SK-N-SH (cell line): Measurements from ENCODE around the gene CD6. TPM values are rescaled to one million over a fixed set of nuclear protein-coding genes. Genes with fewer than 3 reads are reported as not detected.

Experiments
- CTCF ChIA-PET: fragments of 300-600, 350-600 bp; formaldehyde crosslinking; extraction: SDS; loops from one replicate; lab custom pipeline; 2021; lab: Yijun Ruan, JAX
- POLR2A ChIA-PET: fragments of 350-600 bp; sonication (Branson Sonifier 250); formaldehyde crosslinking; extraction: SDS; loops from one replicate; lab custom pipeline; 2020; ENCODE audit warnings: antibody characterized with exemption, inconsistent platforms; lab: Yijun Ruan, JAX
- DNase-seq: peaks from one replicate; pipeline ENCODE4 v3.0.0; 2012
- H2AFZ ChIP-seq: fragments of 200-600 bp; sonication (generic); 2 replicates; pipeline ENCODE4 v1.8.1; 2016; ENCODE audit warnings: antibody characterized with exemption, mild to moderate bottlenecking, low read depth
- H3F3A ChIP-seq: fragments of 200-600 bp; sonication (generic); replicated peaks from 2 replicates; pipeline ENCODE3; 2016; ENCODE audit warnings: antibody characterized with exemption, mild to moderate bottlenecking; ENCODE audit not compliant: insufficient read depth
- H3K27ac ChIP-seq, 2 experiments: fragments of 200-500 bp in 1 of 2; fragments of 200-600 bp in 1 of 2; sonication (Bioruptor generic) in 1 of 2; sonication (generic), shearing (Covaris generic) in 1 of 2; 2 replicates each; pipeline versions ENCODE4 v1.5.1 to v1.6.1; 2014 to 2016; ENCODE audit warnings: low read depth in 2 of 2, inconsistent platforms in 1 of 2, low read length in 1 of 2, mild to moderate bottlenecking in 1 of 2, mixed read lengths in 1 of 2
- H3K27me3 ChIP-seq: fragments of 200-600 bp; sonication (generic), shearing (Covaris generic); 2 replicates; pipeline ENCODE4 v1.6.1; 2016; ENCODE audit warnings: mixed run types; ENCODE audit not compliant: insufficient read depth
- H3K36me3 ChIP-seq, 2 experiments: fragments of 200-500 bp in 1 of 2; fragments of 200-600 bp in 1 of 2; sonication (Bioruptor generic) in 1 of 2; sonication (generic) in 1 of 2; replicated peaks in 1 of 2; 2 replicates each; pipeline versions ENCODE3 to v1.5.1; 2014 to 2016; ENCODE audit warnings: low read length in 1 of 2, mild to moderate bottlenecking in 1 of 2; ENCODE audit not compliant: insufficient read depth in 2 of 2, control insufficient read depth in 1 of 2
- H3K4me1 ChIP-seq, 2 experiments: fragments of 200-500 bp in 1 of 2; fragments of 200-600 bp in 1 of 2; sonication (Bioruptor generic) in 1 of 2; sonication (generic), shearing (Covaris generic) in 1 of 2; 2 replicates each; pipeline versions ENCODE4 v1.5.1 to v1.6.1; 2014 to 2016; ENCODE audit warnings: low read depth in 1 of 2, low read length in 1 of 2, mixed run types in 1 of 2; ENCODE audit not compliant: insufficient read depth in 2 of 2, control insufficient read depth in 1 of 2
- H3K4me2 ChIP-seq: fragments of 200-600 bp; sonication (generic), shearing (Covaris generic); 2 replicates; pipeline ENCODE4 v1.6.1; 2017; ENCODE audit warnings: mixed run types
- H3K4me3 ChIP-seq, 2 experiments: fragments of 200-500 bp in 1 of 2; fragments of 200-600 bp in 1 of 2; sonication (Bioruptor generic) in 1 of 2; sonication (generic), shearing (Covaris generic) in 1 of 2; 2 replicates each; pipeline versions ENCODE4 v1.5.1 to v1.8.1; 2014 to 2016; ENCODE audit warnings: low read depth in 2 of 2, inconsistent platforms in 1 of 2, low read length in 1 of 2, mild to moderate bottlenecking in 1 of 2, mixed read lengths in 1 of 2, moderate library complexity in 1 of 2
- H3K79me2 ChIP-seq: fragments of 200-600 bp; sonication (generic); 2 replicates; pipeline ENCODE4 v1.8.1; 2017; ENCODE audit warnings: mild to moderate bottlenecking; ENCODE audit not compliant: insufficient read depth
- H3K9ac ChIP-seq: fragments of 200-600 bp; sonication (generic); 2 replicates; pipeline ENCODE4 v1.6.1; 2017; ENCODE audit warnings: mixed run types
- H3K9me2 ChIP-seq: fragments of 200-600 bp; sonication (generic); 2 replicates; pipeline ENCODE4 v1.6.1; 2017; ENCODE audit warnings: mixed run types
- H3K9me3 ChIP-seq: fragments of 200-600 bp; sonication (generic); 2 replicates; pipeline ENCODE4 v1.6.1; 2017; ENCODE audit warnings: mixed run types, mild to moderate bottlenecking, moderate library complexity
- H4K20me1 ChIP-seq: fragments of 200-600 bp; sonication (generic); 2 replicates; pipeline ENCODE4 v1.6.1; 2017; ENCODE audit warnings: mild to moderate bottlenecking, mixed run types; ENCODE audit not compliant: insufficient read depth
- CHD2 ChIP-seq: fragments of 150-350 bp; IDR thresholded peaks from 2 replicates; pipeline ENCODE4 v1.6.1; 2018; ENCODE audit warnings: low read length; ENCODE audit not compliant: partially characterized antibody
- CTCF ChIP-seq: fragments of 200-600 bp; sonication (generic); IDR thresholded peaks from 2 replicates; pipeline ENCODE4 v1.6.1; 2017; ENCODE audit warnings: antibody characterized with exemption, mild to moderate bottlenecking, moderate library complexity
- EP300 ChIP-seq, 2 experiments: IDR thresholded peaks; 2 replicates each; pipeline versions ENCODE4 v1.4.0 to v1.6.1; 2012; ENCODE audit warnings: borderline replicate concordance in 1 of 2, low read depth in 1 of 2, low read length in 1 of 2
- EZH2phosphoT487 ChIP-seq: fragments of 200-600 bp; sonication (generic); IDR thresholded peaks from 2 replicates; pipeline ENCODE4 v1.6.1; 2017; ENCODE audit warnings: low read depth, mixed run types, mild to moderate bottlenecking, antibody characterized with exemption, moderate library complexity, borderline replicate concordance
- FOXJ3 ChIP-seq: sonication (generic); formaldehyde crosslinking; IDR thresholded peaks from 2 replicates; pipeline ENCODE4 v1.5.1; 2020; ENCODE audit warnings: mild to moderate bottlenecking, missing genetic modification reagents
- GABPA ChIP-seq: IDR thresholded peaks from 2 replicates; pipeline ENCODE4 v1.4.0; 2012; ENCODE audit warnings: low read depth, mild to moderate bottlenecking
- MEF2A ChIP-seq: IDR thresholded peaks from 2 replicates; pipeline ENCODE4 v1.4.0; 2012; ENCODE audit warnings: low read depth, borderline replicate concordance
- NRF1 ChIP-seq: IDR thresholded peaks from 2 replicates; pipeline ENCODE4 v1.6.1; 2012; ENCODE audit warnings: low read depth, mild to moderate bottlenecking, low read length
- POLR2AphosphoS5 ChIP-seq: IDR thresholded peaks from 2 replicates; pipeline ENCODE4 v1.6.1; 2012; ENCODE audit warnings: low read depth, low read length
- RCOR1 ChIP-seq: fragments of 150-350 bp; IDR thresholded peaks from 2 replicates; pipeline ENCODE4 v1.6.1; 2017; ENCODE audit warnings: antibody characterized with exemption, low read length
- REST ChIP-seq: IDR thresholded peaks from 2 replicates; pipeline ENCODE4 v1.6.1; 2012; ENCODE audit warnings: mild to moderate bottlenecking, low read depth, low read length, moderate library complexity
- RFX5 ChIP-seq: IDR thresholded peaks from 2 replicates; pipeline ENCODE4 v1.6.1; 2012; ENCODE audit warnings: mild to moderate bottlenecking, improper control_type of control experiment, low read length
- RXRA ChIP-seq: IDR thresholded peaks from 2 replicates; pipeline ENCODE4 v1.4.0; 2012; ENCODE audit warnings: low read depth, mild to moderate bottlenecking, borderline replicate concordance
- SMC3 ChIP-seq: IDR thresholded peaks from 2 replicates; pipeline ENCODE4 v1.6.1; 2012; ENCODE audit warnings: low read depth, low read length, improper control_type of control experiment
- TAF1 ChIP-seq: IDR thresholded peaks from 2 replicates; pipeline ENCODE4 v1.6.1; 2012; ENCODE audit warnings: low read depth, mild to moderate bottlenecking, low read length, moderate library complexity, borderline replicate concordance
- TCF12 ChIP-seq: IDR thresholded peaks from 2 replicates; pipeline ENCODE4 v1.4.0; 2012
- TEAD4 ChIP-seq: IDR thresholded peaks from 2 replicates; pipeline ENCODE4 v1.4.0; 2012; ENCODE audit warnings: mild to moderate bottlenecking, borderline replicate concordance; ENCODE audit not compliant: insufficient read depth
- USF1 ChIP-seq: IDR thresholded peaks from 2 replicates; pipeline ENCODE4 v1.4.0; 2012; ENCODE audit warnings: low read depth, borderline replicate concordance
- YY1 ChIP-seq: IDR thresholded peaks from 2 replicates; pipeline ENCODE4 v1.4.0; 2012; ENCODE audit warnings: low read depth, mild to moderate bottlenecking
- WGBS: methylation state at CpG from one replicate; pipeline ENCODE4 v1.1.6; 2017; ENCODE audit warnings: low lambda C conversion rate; 5-methylcytosine and 5-hydroxymethylcytosine counted together
- polyA plus RNA-seq, 3 experiments: library from polyadenylated mRNA; depleted of rRNA; stranded (reverse); fragments of >200 nt; gene quantifications; 2 replicates each; pipeline ENCODE4 v1.2.3, GENCODE V29; 2012
- TF ChIP-seq, protein P1 (sequence below): IDR thresholded peaks from 2 replicates; pipeline ENCODE4 v1.4.0; 2012; ENCODE audit warnings: low read depth
- TF ChIP-seq, protein P2 (sequence below): IDR thresholded peaks from 2 replicates; pipeline ENCODE4 v1.4.0; 2012; ENCODE audit warnings: low read depth, borderline replicate concordance

The CD6 gene
- polyA plus RNA-seq, 1 of the 3 experiments (the other 2 are of a cell fraction), result not detected

- Histone ChIP-seq H3K36me3 (no peaks in the 10 kb centered on the region), H3K9me2 (no peaks in the 10 kb centered on the region), H3K4me3 (no peak overlapping the region), H3K4me2 (no peak overlapping the region)
- CTCF ChIA-PET, result no interaction called here
- POLR2A ChIA-PET, result no interaction called here
- no peak for TF ChIP-seq EZH2phosphoT487
- no peak for TF ChIP-seq CTCF
- no peak for TF ChIP-seq SMC3
- TF ChIP-seq RCOR1, result no peak
- no peak for TF ChIP-seq MEF2A
- TF ChIP-seq TEAD4, result no peak
- TF ChIP-seq FOXJ3 (CRISPR knock-in tag), result no peak
- TF ChIP-seq TCF12, result no peak
- TF ChIP-seq GABPA, result no peak
- TF ChIP-seq, all 33 proteins: peak for 0
- Histone ChIP-seq H4K20me1 (no peaks in the 10 kb centered on the region), H3K9ac (no peak overlapping the region), H3K27me3 (peaks cover 19% of the 10 kb centered on the region; the same call in 1 of the 2 replicates), H3K9me3 (no peaks in the 10 kb centered on the region), H2AFZ (no peak overlapping the region), H3K27ac (no peak overlapping the region), H3K79me2 (no peaks in the 10 kb centered on the region), H3F3A (no peaks in the 10 kb centered on the region), H3K4me1 (peaks cover 4 to 7% of the 10 kb centered on the region in 2 experiments; a peak in 2 of 4 replicates)
- WGBS, result 58% methylated on average over 7 of the region's 7 CpGs
- DNase-seq, result no peak
Measured at GRCh38 chr11:61002598-61002997, 31.1 kb downstream of the CD6 start.

GRCh38 chr11:61004180-61004611, 32.7 kb downstream of the CD6 start:
- H3K79me2 ChIP-seq, result no peaks in the 10 kb centered on the region
- H4K20me1 ChIP-seq, result no peaks in the 10 kb centered on the region
- no peak overlapping the region for H3K27ac ChIP-seq
- H3K36me3 ChIP-seq, result no peaks in the 10 kb centered on the region
- CTCF ChIA-PET, result interaction anchor here (1.3 kb wide), 1 partner anchor 183 kb away, joined by 3 read pairs; no protein-coding TSS in a partner anchor
- DNase-seq, result no peak
- H3K4me3 ChIP-seq, result no peak overlapping the region
- 68% methylated on average over 9 of the region's 10 CpGs for WGBS
- H3K4me2 ChIP-seq, result no peak overlapping the region
- H3F3A ChIP-seq, result no peaks in the 10 kb centered on the region
- POLR2A ChIA-PET, result no interaction called here
- no peaks in the 10 kb centered on the region for H3K9me3 ChIP-seq
- H3K9me2 ChIP-seq, result no peaks in the 10 kb centered on the region
- peaks cover 4 to 10% of the 10 kb centered on the region in 2 experiments; a peak in 2 of 4 replicates for H3K4me1 ChIP-seq
- H3K27me3 ChIP-seq, result peaks cover 19% of the 10 kb centered on the region; the same call in 1 of the 2 replicates
- H3K9ac ChIP-seq, result no peak overlapping the region
- H2AFZ ChIP-seq, result no peak overlapping the region
- TF ChIP-seq RXRA (no peak), EP300 (IDR thresholded peaks at IDR 0.05; ENCODE audit: borderline replicate concordance in 1 of 2, low read depth in 1 of 2, low read length in 1 of 2) (no peak), CHD2 (no peak), YY1 (no peak), RFX5 (no peak), TCF12 (no peak), NRF1 (no peak), TAF1 (no peak), GABPA (no peak), REST (no peak), USF1 (no peak), POLR2AphosphoS5 (no peak)
- TF ChIP-seq, protein P1, sequence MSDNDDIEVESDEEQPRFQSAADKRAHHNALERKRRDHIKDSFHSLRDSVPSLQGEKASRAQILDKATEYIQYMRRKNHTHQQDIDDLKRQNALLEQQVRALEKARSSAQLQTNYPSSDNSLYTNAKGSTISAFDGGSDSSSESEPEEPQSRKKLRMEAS, result no peak
- TF ChIP-seq, protein P2, sequence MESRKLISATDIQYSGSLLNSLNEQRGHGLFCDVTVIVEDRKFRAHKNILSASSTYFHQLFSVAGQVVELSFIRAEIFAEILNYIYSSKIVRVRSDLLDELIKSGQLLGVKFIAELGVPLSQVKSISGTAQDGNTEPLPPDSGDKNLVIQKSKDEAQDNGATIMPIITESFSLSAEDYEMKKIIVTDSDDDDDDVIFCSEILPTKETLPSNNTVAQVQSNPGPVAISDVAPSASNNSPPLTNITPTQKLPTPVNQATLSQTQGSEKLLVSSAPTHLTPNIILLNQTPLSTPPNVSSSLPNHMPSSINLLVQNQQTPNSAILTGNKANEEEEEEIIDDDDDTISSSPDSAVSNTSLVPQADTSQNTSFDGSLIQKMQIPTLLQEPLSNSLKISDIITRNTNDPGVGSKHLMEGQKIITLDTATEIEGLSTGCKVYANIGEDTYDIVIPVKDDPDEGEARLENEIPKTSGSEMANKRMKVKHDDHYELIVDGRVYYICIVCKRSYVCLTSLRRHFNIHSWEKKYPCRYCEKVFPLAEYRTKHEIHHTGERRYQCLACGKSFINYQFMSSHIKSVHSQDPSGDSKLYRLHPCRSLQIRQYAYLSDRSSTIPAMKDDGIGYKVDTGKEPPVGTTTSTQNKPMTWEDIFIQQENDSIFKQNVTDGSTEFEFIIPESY, result no peak
